Fibroblast of lung (primary cell): ENCODE measurements around the gene ZFPL1. TPM values are rescaled to one million over a fixed set of nuclear protein-coding genes. Genes with fewer than 3 reads are reported as not detected.

Experiments
- DNase-seq, 2 donors: peaks; one replicate each; pipeline versions ENCODE4 v3.0.0 to v3.0.0-alpha.2; 2010; ENCODE audit warnings: low read depth in 2 of 2
- H2AFZ ChIP-seq: 2 replicates; pipeline ENCODE4 v1.5.1; 2012; ENCODE audit warnings: low read length, control low read depth, inconsistent platforms
- H3K27ac ChIP-seq: 2 replicates; pipeline ENCODE4 v1.5.1; 2011; ENCODE audit warnings: low read length, control low read depth; ENCODE audit not compliant: insufficient read depth
- H3K27me3 ChIP-seq: 2 replicates; pipeline ENCODE4 v1.5.1; 2011; ENCODE audit warnings: mild to moderate bottlenecking, low read length; ENCODE audit not compliant: control insufficient read depth, insufficient read depth
- H3K36me3 ChIP-seq: 2 replicates; pipeline ENCODE4 v1.5.1; 2011; ENCODE audit warnings: low read length; ENCODE audit not compliant: control insufficient read depth, insufficient read depth
- H3K4me1 ChIP-seq: 2 replicates; pipeline ENCODE4 v1.5.1; 2011; ENCODE audit warnings: low read length; ENCODE audit not compliant: control insufficient read depth, insufficient read depth; ENCODE audit errors: extremely low read depth
- H3K4me2 ChIP-seq: 2 replicates; pipeline ENCODE4 v1.5.1; 2011; ENCODE audit warnings: low read length, control low read depth; ENCODE audit not compliant: insufficient read depth; ENCODE audit errors: extremely low read depth
- H3K4me3 ChIP-seq, 4 experiments: fragments of 200-600 bp in 1 of 4; sonication (generic) in 1 of 4; replicated peaks in 1 of 4; 2 replicates each; pipeline ENCODE4 v1.5.1; 2011 to 2016; ENCODE audit warnings: low read length in 4 of 4, low read depth in 3 of 4, mild to moderate bottlenecking in 3 of 4, control low read depth in 2 of 4, inconsistent platforms in 1 of 4, mixed read lengths in 1 of 4; ENCODE audit not compliant: insufficient read depth in 1 of 4; ENCODE audit errors: control extremely low read depth in 1 of 4
- H3K79me2 ChIP-seq: 2 replicates; pipeline ENCODE4 v1.5.1; 2012; ENCODE audit warnings: mild to moderate bottlenecking, low read length, inconsistent platforms; ENCODE audit not compliant: control insufficient read depth, insufficient read depth
- H3K9ac ChIP-seq: 2 replicates; pipeline ENCODE4 v1.5.1; 2011; ENCODE audit warnings: mild to moderate bottlenecking, low read length, control low read depth; ENCODE audit not compliant: insufficient read depth
- H3K9me3 ChIP-seq: 2 replicates; pipeline ENCODE4 v1.5.1; 2012; ENCODE audit warnings: low read depth, low read length; ENCODE audit not compliant: control insufficient read depth, insufficient read depth
- H4K20me1 ChIP-seq: 2 replicates; pipeline ENCODE4 v1.5.1; 2011; ENCODE audit warnings: low read length; ENCODE audit not compliant: control insufficient read depth, insufficient read depth; ENCODE audit errors: extremely low read depth
- EZH2 ChIP-seq: IDR thresholded peaks from 2 replicates; pipeline ENCODE4 v1.5.1; 2012; ENCODE audit warnings: low read length, control low read depth, mild to moderate bottlenecking; ENCODE audit errors: missing control alignments
- polyA plus RNA-seq, 2 donors: library from polyadenylated mRNA; depleted of rRNA in 1 of 2; stranded (reverse) in 1 of 2; unstranded in 1 of 2; fragments of >200 nt; gene quantifications; 2 replicates each; pipeline ENCODE4 v1.2.1, GENCODE V29; 2011 to 2012; ENCODE audit warnings: missing spikeins in 1 of 2
- total RNA-seq: library from RNA; depleted of rRNA; stranded (reverse); fragments of >200 nt; gene quantifications from 2 replicates; pipeline ENCODE4 v1.2.1, GENCODE V29; 2014
- TF ChIP-seq, protein P1 (sequence below), 2 donors: IDR thresholded peaks in 1 of 2; conservative IDR thresholded peaks in 1 of 2; 1 replicate in 1 of 2; 2 replicates in 1 of 2; pipeline ENCODE4 v1.5.1; 2011 to 2012; ENCODE audit warnings: low read length in 2 of 2, control low read depth in 1 of 2, inconsistent platforms in 1 of 2, low read depth in 1 of 2, mild to moderate bottlenecking in 1 of 2

The ZFPL1 gene
- total and polyA plus RNA-seq, 2 donors (not counting 1 experiment from before 2014, with no cell fraction given) = 30.8 to 36.0 TPM

- Histone ChIP-seq H3K9me3 (no peaks in the 10 kb centered on the region), H3K4me2 (no peak overlapping the region), H3K4me1 (peaks cover 8% of the 10 kb centered on the region), H3K79me2 (peaks cover 20% of the 10 kb centered on the region), H4K20me1 (no peaks in the 10 kb centered on the region), H3K9ac (no peak overlapping the region), H3K36me3 (peaks cover 43% of the 10 kb centered on the region), H2AFZ (no peak overlapping the region), H3K4me3 (no peak overlapping the region), H3K27ac (no peak overlapping the region), H3K27me3 (no peaks in the 10 kb centered on the region)
- no peak for DNase-seq
- TF ChIP-seq, protein P1, sequence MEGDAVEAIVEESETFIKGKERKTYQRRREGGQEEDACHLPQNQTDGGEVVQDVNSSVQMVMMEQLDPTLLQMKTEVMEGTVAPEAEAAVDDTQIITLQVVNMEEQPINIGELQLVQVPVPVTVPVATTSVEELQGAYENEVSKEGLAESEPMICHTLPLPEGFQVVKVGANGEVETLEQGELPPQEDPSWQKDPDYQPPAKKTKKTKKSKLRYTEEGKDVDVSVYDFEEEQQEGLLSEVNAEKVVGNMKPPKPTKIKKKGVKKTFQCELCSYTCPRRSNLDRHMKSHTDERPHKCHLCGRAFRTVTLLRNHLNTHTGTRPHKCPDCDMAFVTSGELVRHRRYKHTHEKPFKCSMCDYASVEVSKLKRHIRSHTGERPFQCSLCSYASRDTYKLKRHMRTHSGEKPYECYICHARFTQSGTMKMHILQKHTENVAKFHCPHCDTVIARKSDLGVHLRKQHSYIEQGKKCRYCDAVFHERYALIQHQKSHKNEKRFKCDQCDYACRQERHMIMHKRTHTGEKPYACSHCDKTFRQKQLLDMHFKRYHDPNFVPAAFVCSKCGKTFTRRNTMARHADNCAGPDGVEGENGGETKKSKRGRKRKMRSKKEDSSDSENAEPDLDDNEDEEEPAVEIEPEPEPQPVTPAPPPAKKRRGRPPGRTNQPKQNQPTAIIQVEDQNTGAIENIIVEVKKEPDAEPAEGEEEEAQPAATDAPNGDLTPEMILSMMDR (conservative IDR thresholded peaks at IDR 0.05 in 1 of 2, IDR thresholded peaks at IDR 0.05 in 1 of 2; ENCODE audit: low read depth in 1 of 2, low read length in 2 of 2) = no peak
- no peak for TF ChIP-seq EZH2
Observed at GRCh38 chr11:65128182-65129145, 44.4 kb downstream of the ZFPL1 start.

DNA sequence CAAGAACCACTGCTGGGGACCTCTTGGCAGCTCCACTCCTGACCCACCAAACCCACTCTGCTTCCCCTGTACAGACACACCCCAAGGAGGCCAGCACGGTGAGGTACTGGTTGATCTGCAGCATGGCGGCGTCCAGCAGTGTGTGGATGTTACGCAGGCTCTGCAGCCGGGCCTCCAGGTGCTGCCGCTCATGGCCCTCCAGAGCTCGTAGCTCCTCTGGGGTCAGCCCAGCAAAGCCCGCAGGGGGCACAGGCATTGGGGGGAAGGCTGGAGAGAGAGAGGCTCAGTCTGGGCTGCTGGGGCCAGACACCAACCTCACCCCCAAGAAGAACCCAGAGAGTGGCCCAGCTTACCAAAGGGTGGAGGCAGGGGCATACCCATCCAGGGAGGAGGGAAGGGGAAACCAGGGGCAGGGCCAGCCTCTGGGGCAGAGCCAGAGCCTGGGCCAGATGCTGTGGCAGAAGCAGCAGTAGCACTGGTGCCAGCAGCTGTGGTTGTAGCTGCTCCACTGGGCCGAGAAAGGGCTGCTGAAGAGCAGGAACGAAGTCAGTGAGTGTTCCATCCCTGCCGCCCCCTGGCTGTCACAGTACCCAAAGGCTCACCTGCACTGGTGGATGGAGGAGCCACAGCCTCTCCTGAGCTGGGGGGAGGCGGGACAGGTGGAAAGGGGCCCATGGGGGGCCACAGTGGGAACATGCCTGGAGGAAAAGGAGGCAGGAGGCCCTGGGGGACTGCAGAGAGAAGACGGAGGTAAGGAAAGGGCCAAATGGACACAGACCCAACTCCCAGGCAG lies 45.8 kb downstream of the ZFPL1 start:
- DNase-seq = no peak
- H3K4me3 ChIP-seq = no peak overlapping the region
- H3K27me3 ChIP-seq = no peaks in the 10 kb centered on the region
- no peaks in the 10 kb centered on the region for H4K20me1 ChIP-seq
- peaks cover 43% of the 10 kb centered on the region for H3K36me3 ChIP-seq
- no peak overlapping the region for H3K27ac ChIP-seq
- H3K4me2 ChIP-seq = no peak overlapping the region
- H3K9ac ChIP-seq = no peak overlapping the region
- H3K79me2 ChIP-seq = peaks cover 25% of the 10 kb centered on the region
- H2AFZ ChIP-seq = no peak overlapping the region
- no peaks in the 10 kb centered on the region for H3K9me3 ChIP-seq
- H3K4me1 ChIP-seq = peaks cover 8% of the 10 kb centered on the region
- no peak for TF ChIP-seq EZH2
- TF ChIP-seq, protein P1 (conservative IDR thresholded peaks at IDR 0.05 in 1 of 2, IDR thresholded peaks at IDR 0.05 in 1 of 2; ENCODE audit: low read depth in 1 of 2, low read length in 2 of 2) = no peak
